Stomach (tissue), 4 donors: ENCODE results near the gene MLST8.

Experiments
- CTCF ChIP-seq, 7 experiments: fragments of 450-650 bp in 4 of 7; fragments of 200-600 bp in 3 of 7; sonication (generic) in 3 of 7; IDR thresholded peaks; one replicate each; pipeline ENCODE4 v1.5.1; 2016 to 2019; ENCODE audit warnings: antibody characterized with exemption in 7 of 7, control low read depth in 2 of 7, mild to moderate bottlenecking in 1 of 7
- EP300 ChIP-seq: sonication (generic); formaldehyde crosslinking; IDR thresholded peaks from one replicate; pipeline ENCODE4 v1.6.1; 2017; ENCODE audit warnings: antibody characterized with exemption
- POLR2A ChIP-seq, 4 donors: fragments of 450-650 bp; IDR thresholded peaks; one replicate each; pipeline ENCODE4 v1.6.1; 2016; ENCODE audit warnings: antibody characterized with exemption in 4 of 4, control low read depth in 2 of 4, mild to moderate bottlenecking in 1 of 4, moderate library complexity in 1 of 4

DNA sequence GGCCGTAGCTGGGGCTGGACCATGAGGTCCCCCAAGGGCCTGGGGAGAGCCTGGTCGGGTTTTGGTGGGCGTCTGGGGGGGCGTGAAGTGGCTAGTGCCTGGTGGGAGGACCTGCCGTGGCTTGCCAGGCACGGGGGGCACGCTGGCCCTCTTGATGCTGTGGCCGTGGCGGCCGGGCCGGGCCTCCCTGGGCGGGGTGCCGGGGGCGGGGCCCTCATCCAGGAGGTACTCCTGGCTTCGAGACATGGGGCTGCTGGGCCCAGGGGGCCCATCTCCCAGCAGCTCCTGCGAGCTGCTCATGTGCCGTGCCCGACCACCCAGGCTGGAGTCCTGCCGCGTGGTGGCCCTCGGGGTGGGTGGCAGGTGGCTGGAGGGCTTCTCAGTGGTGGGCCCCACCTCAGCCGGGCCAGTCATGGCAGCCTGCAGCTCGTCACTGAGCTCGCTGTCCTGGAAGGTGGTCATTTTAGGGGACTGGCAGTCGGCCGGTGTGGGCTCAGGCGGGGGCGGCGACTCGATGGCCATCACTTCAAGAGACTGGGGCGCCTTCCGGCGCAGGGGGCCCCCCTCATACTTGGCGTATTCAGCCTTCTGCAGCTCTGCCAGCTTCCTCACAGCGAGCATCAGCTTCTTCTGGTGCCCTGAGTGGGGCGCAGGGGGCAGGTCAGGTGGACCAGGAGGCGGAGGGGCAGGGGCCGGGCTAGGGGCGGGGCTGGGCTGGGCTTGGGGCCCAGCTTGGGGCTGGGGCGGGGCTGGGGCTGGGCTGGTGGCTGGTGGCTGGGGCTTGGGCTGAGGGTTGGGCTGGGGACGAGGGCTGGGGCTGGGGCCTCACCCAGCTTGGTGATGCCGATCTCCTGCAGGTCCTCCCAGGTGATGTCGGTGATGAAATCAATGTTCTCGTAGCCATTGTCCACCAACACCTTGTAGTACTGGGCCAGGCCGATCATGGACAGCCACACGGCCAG, 24.0 kb upstream of the MLST8 start:
- TF ChIP-seq CTCF (IDR thresholded peaks at IDR 0.05) (no peak), POLR2A (IDR thresholded peaks at IDR 0.05) (no peak), EP300 (no peak)
